ENCODE data around the gene HBP1.
A peak's percentile ranks its signal among the peaks of the same experiment; 100 is the strongest.

The HBP1 gene

GRCh38 chr7:107166736-107167426 lies 1.9 kb upstream of the HBP1 start:
- H3K9ac ChIP-seq (ENCODE audit: insufficient read length, low read depth), result no peak overlapping the region
- no peaks in the 10 kb centered on the region for H3K9me3 ChIP-seq (ENCODE audit: insufficient read depth, low read length)
- no peak for DNase-seq (ENCODE audit: low read depth, low spot score)
- TF ChIP-seq ZNF274 (IDR thresholded peaks at IDR 0.05; ENCODE audit: low read depth, low read length) (no peak), YY1 (IDR thresholded peaks at IDR 0.05; ENCODE audit: insufficient read depth, insufficient read length) (no peak), SUZ12 (IDR thresholded peaks at IDR 0.05; ENCODE audit: extremely low read depth, insufficient read depth, insufficient read length) (no peak)
- peak overlapping the region; percentile 2 for H3K4me3 ChIP-seq (ENCODE audit: insufficient read length, low read depth)
- no peaks in the 10 kb centered on the region for H3K36me3 ChIP-seq (ENCODE audit: insufficient read depth, insufficient read length, low read length)
- H3K4me1 ChIP-seq (ENCODE audit: insufficient read depth, insufficient read length), result no peaks in the 10 kb centered on the region
- no peaks in the 10 kb centered on the region for H3K27me3 ChIP-seq (ENCODE audit: insufficient read depth, insufficient read length)

- DNase-seq (ENCODE audit: low read depth, low spot score), result peak; percentile 48
- Histone ChIP-seq H3K36me3 (ENCODE audit: insufficient read depth, insufficient read length, low read length) (no peaks in the 10 kb centered on the region), H3K27me3 (ENCODE audit: insufficient read depth, insufficient read length) (no peaks in the 10 kb centered on the region), H3K4me3 (ENCODE audit: insufficient read length, low read depth) (peak overlapping the region; percentile 71), H3K9ac (ENCODE audit: insufficient read length, low read depth) (peak overlapping the region; percentile 63), H3K4me1 (ENCODE audit: insufficient read depth, insufficient read length) (no peaks in the 10 kb centered on the region), H3K9me3 (ENCODE audit: insufficient read depth, low read length) (no peaks in the 10 kb centered on the region)
- TF ChIP-seq YY1 (IDR thresholded peaks at IDR 0.05; ENCODE audit: insufficient read depth, insufficient read length) (no peak), ZNF274 (IDR thresholded peaks at IDR 0.05; ENCODE audit: low read depth, low read length) (no peak), SUZ12 (IDR thresholded peaks at IDR 0.05; ENCODE audit: extremely low read depth, insufficient read depth, insufficient read length) (no peak)
These were observed 1.1 kb upstream of the HBP1 start for GRCh38 chr7:107167483-107168232.

- TF ChIP-seq SUZ12 (IDR thresholded peaks at IDR 0.05; ENCODE audit: extremely low read depth, insufficient read depth, insufficient read length) (no peak), ZNF274 (IDR thresholded peaks at IDR 0.05; ENCODE audit: low read depth, low read length) (no peak)
- H3K27me3 ChIP-seq (ENCODE audit: insufficient read depth, insufficient read length), result no peaks in the 10 kb centered on the region
- peak; percentile 96 for DNase-seq (ENCODE audit: low read depth, low spot score)
- peak overlapping the region; percentile 62 for H3K4me3 ChIP-seq (ENCODE audit: insufficient read length, low read depth)
- H3K36me3 ChIP-seq (ENCODE audit: insufficient read depth, insufficient read length, low read length), result no peaks in the 10 kb centered on the region
- H3K9ac ChIP-seq (ENCODE audit: insufficient read length, low read depth), result peak overlapping the region; percentile 53
- H3K9me3 ChIP-seq (ENCODE audit: insufficient read depth, low read length), result no peaks in the 10 kb centered on the region
- H3K4me1 ChIP-seq (ENCODE audit: insufficient read depth, insufficient read length), result no peaks in the 10 kb centered on the region
These were observed 582 bp downstream of the HBP1 start for GRCh38 chr7:107169120-107170050.

GRCh38 chr7:107170051-107170915 lies 1.5 kb downstream of the HBP1 start:
- Histone ChIP-seq H3K9me3 (ENCODE audit: insufficient read depth, low read length) (no peaks in the 10 kb centered on the region), H3K4me1 (ENCODE audit: insufficient read depth, insufficient read length) (no peaks in the 10 kb centered on the region), H3K36me3 (ENCODE audit: insufficient read depth, insufficient read length, low read length) (no peaks in the 10 kb centered on the region), H3K9ac (ENCODE audit: insufficient read length, low read depth) (peak overlapping the region; percentile 53), H3K4me3 (ENCODE audit: insufficient read length, low read depth) (peak overlapping the region; percentile 53), H3K27me3 (ENCODE audit: insufficient read depth, insufficient read length) (no peaks in the 10 kb centered on the region)
- no peak for TF ChIP-seq ZNF274 (IDR thresholded peaks at IDR 0.05; ENCODE audit: low read depth, low read length)
- no peak for TF ChIP-seq SUZ12 (IDR thresholded peaks at IDR 0.05; ENCODE audit: extremely low read depth, insufficient read depth, insufficient read length)
- no peak for TF ChIP-seq YY1 (IDR thresholded peaks at IDR 0.05; ENCODE audit: insufficient read depth, insufficient read length)
- no peak for DNase-seq (ENCODE audit: low read depth, low spot score)

- Histone ChIP-seq H3K4me3 (ENCODE audit: insufficient read length, low read depth) (no peak overlapping the region), H3K9ac (ENCODE audit: insufficient read length, low read depth) (no peak overlapping the region), H3K36me3 (ENCODE audit: insufficient read depth, insufficient read length, low read length) (no peaks in the 10 kb centered on the region), H3K9me3 (ENCODE audit: insufficient read depth, low read length) (no peaks in the 10 kb centered on the region), H3K27me3 (ENCODE audit: insufficient read depth, insufficient read length) (no peaks in the 10 kb centered on the region), H3K4me1 (ENCODE audit: insufficient read depth, insufficient read length) (no peaks in the 10 kb centered on the region)
- no peak for TF ChIP-seq SUZ12 (IDR thresholded peaks at IDR 0.05; ENCODE audit: extremely low read depth, insufficient read depth, insufficient read length)
- no peak for TF ChIP-seq YY1 (IDR thresholded peaks at IDR 0.05; ENCODE audit: insufficient read depth, insufficient read length)
- TF ChIP-seq ZNF274 (IDR thresholded peaks at IDR 0.05; ENCODE audit: low read depth, low read length), result no peak
- DNase-seq (ENCODE audit: low read depth, low spot score), result no peak
These were observed 2.7 kb downstream of the HBP1 start for GRCh38 chr7:107171496-107171895.

- no peak for TF ChIP-seq SUZ12 (IDR thresholded peaks at IDR 0.05; ENCODE audit: extremely low read depth, insufficient read depth, insufficient read length)
- no peak for TF ChIP-seq ZNF274 (IDR thresholded peaks at IDR 0.05; ENCODE audit: low read depth, low read length)
- TF ChIP-seq YY1 (IDR thresholded peaks at IDR 0.05; ENCODE audit: insufficient read depth, insufficient read length), result no peak
- Histone ChIP-seq H3K27me3 (ENCODE audit: insufficient read depth, insufficient read length) (no peaks in the 10 kb centered on the region), H3K9ac (ENCODE audit: insufficient read length, low read depth) (no peak overlapping the region), H3K4me1 (ENCODE audit: insufficient read depth, insufficient read length) (no peaks in the 10 kb centered on the region), H3K9me3 (ENCODE audit: insufficient read depth, low read length) (no peaks in the 10 kb centered on the region), H3K36me3 (ENCODE audit: insufficient read depth, insufficient read length, low read length) (no peaks in the 10 kb centered on the region), H3K4me3 (ENCODE audit: insufficient read length, low read depth) (no peak overlapping the region)
- DNase-seq (ENCODE audit: low read depth, low spot score), result no peak
These were observed 3.7 kb downstream of the HBP1 start for GRCh38 chr7:107172276-107173032.

All from NT2/D1 (cell line).